Measurements from ENCODE around the gene ACIN1. TPM values are rescaled to one million over a fixed set of nuclear protein-coding genes. Genes with fewer than 3 reads are reported as not detected.

The ACIN1 gene
- total and polyA plus RNA-seq, 2 of the 8 experiments (the other 6 are each of a cell fraction or from before 2014, with no cell fraction given), result 132 to 233 TPM

DNA sequence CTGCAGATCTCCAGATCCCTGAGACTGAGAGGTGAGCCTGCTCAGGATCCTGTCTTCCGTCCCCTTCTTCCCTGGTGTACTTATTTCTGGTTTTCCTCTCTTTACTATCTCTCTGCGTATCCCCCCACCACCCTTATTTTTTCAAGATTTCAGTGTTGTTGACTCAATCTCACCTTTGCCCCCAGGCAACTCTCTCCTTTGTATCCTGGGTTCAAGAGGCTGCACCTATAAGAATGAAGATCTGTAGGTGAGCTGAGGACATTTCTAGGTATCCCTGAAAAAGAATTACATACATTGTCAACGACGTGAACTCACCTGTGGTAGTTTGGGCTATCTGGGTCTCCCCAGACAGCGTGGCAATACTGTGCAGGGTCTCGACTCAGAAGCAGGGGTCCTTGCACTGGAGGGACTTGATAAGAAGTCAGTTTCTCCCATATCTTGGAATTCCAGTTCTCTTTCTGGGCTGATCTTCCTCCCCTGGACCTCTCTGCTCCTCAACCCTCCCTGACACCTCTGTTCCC is 9.2 kb upstream of the ACIN1 start:
- H3K27me3 ChIP-seq (replicated peaks in 1 of 4; ENCODE audit: control insufficient read depth in 3 of 4, extremely low read depth in 1 of 4, insufficient read depth in 3 of 4, low read length in 3 of 4), result no peaks in the 10 kb centered on the region; a peak in 2 of 7 replicates
- no peak overlapping the region for H4K91ac ChIP-seq (replicated peaks; ENCODE audit: insufficient read length, low read length)
- H2BK12ac ChIP-seq (ENCODE audit: low read depth, low read length), result no peak overlapping the region
- H2BK5ac ChIP-seq (ENCODE audit: low read depth, low read length), result no peak overlapping the region
- no peak overlapping the region for H3K14ac ChIP-seq (ENCODE audit: insufficient read length)
- peaks cover 3 to 4% of the 10 kb centered on the region in 2 experiments; a peak in 2 of 4 replicates for H3K9me3 ChIP-seq (ENCODE audit: insufficient read depth in 2 of 2, low read depth in 1 of 2, low read length in 1 of 2)
- no peak overlapping the region; a peak in 1 of 7 replicates for H3K9ac ChIP-seq (replicated peaks in 1 of 4; ENCODE audit: extremely low read depth in 1 of 4, low read depth in 3 of 4, low read length in 3 of 4)
- H2BK15ac ChIP-seq (ENCODE audit: low read length), result no peak overlapping the region; the same call in 1 of the 2 replicates
- no peak overlapping the region for H3K27ac ChIP-seq (ENCODE audit: low read depth, low read length)
- H4K8ac ChIP-seq (ENCODE audit: extremely low read depth, insufficient read depth, low read length), result no peak overlapping the region
- no peak overlapping the region; the same call in 1 of the 2 replicates for H2AFZ ChIP-seq (ENCODE audit: low read length)
- H2AK5ac ChIP-seq (ENCODE audit: low read depth, low read length), result 0 out of 2 replicates have a peak overlapping the region, but pooled peaks have one; percentile 17
- no peak overlapping the region for H3K4ac ChIP-seq (replicated peaks; ENCODE audit: insufficient read length, low read depth, low read length)
- no peaks in the 10 kb centered on the region for H3K79me1 ChIP-seq (ENCODE audit: low read depth, low read length)
- no peaks in the 10 kb centered on the region for H3K79me2 ChIP-seq (ENCODE audit: control insufficient read depth in 1 of 2, insufficient read depth in 2 of 2, low read length in 2 of 2)
- H3K4me3 ChIP-seq (ENCODE audit: extremely low read depth in 1 of 4, insufficient read depth in 2 of 4, low read depth in 3 of 4, low read length in 4 of 4), result no peak overlapping the region
- peaks cover 6 to 15% (median 9%) of the 10 kb centered on the region in 4 experiments; a peak in 4 of 7 replicates for H3K4me1 ChIP-seq (replicated peaks in 1 of 4; ENCODE audit: control insufficient read depth in 3 of 4, insufficient read depth in 4 of 4, low read length in 3 of 4)
- H2BK120ac ChIP-seq (replicated peaks; ENCODE audit: low read depth, low read length), result no peak overlapping the region
- H3K36me3 ChIP-seq (ENCODE audit: control insufficient read depth in 2 of 4, insufficient read depth in 4 of 4, low read length in 3 of 4), result peaks cover 0 to under 1% (median 0%) of the 10 kb centered on the region in 4 experiments; a peak in 1 of 8 replicates
- CTCF ChIA-PET (ENCODE audit: partially characterized antibody), result interaction anchor here (1.4 kb wide), 2 partner anchors 9 to 33 kb away, joined by 4 to 7 read pairs; no protein-coding TSS in a partner anchor
- DNase-seq (ENCODE audit: low read depth in 1 of 2, low spot score in 2 of 2) (no peak), FAIRE-seq (no peak)
- no peak overlapping the region for H3K23ac ChIP-seq (ENCODE audit: insufficient read length)
- POLR2A ChIA-PET (ENCODE audit: partially characterized antibody), result interaction anchor here (0.6 to 3.0 kb wide), 4 partner anchors 9 to 153 kb away, joined by 3 to 14 read pairs (median 9); partner anchors contain the start of genes ACIN1 and C14orf119
- no peaks in the 10 kb centered on the region for H4K20me1 ChIP-seq (replicated peaks in 1 of 2; ENCODE audit: control insufficient read depth in 1 of 2, insufficient read depth in 2 of 2, low read length in 2 of 2)
- H3K4me2 ChIP-seq (ENCODE audit: insufficient read depth in 1 of 2, low read depth in 2 of 2, low read length in 2 of 2), result no peak overlapping the region; a peak in 1 of 4 replicates
- no peak overlapping the region for H3K56ac ChIP-seq (replicated peaks; ENCODE audit: insufficient read length, low read depth, low read length)
- H2BK20ac ChIP-seq (ENCODE audit: low read length), result no peak overlapping the region
- H3K23me2 ChIP-seq (ENCODE audit: low read depth, low read length), result no peaks in the 10 kb centered on the region
- H4K5ac ChIP-seq (ENCODE audit: insufficient read length, low read depth, low read length), result no peak overlapping the region
- H3K18ac ChIP-seq (ENCODE audit: extremely low read depth, low read length), result no peak overlapping the region
- WGBS, 2 experiments (ENCODE audit: extremely low coverage in 1 of 2, insufficient coverage in 1 of 2, insufficient read length in 1 of 2, insufficient replicate concordance in 2 of 2, low coverage in 1 of 2, low lambda C conversion rate in 2 of 2, missing lambda C conversion rate in 1 of 2), result 85% methylated on average over 6 of the region's 6 CpGs; no CpG with 5 or more reads in 1 of the 2 experiments
- TF ChIP-seq CBX5 (IDR thresholded peaks at IDR 0.05; ENCODE audit: low read depth, low read length) (no peak), BACH1 (IDR thresholded peaks at IDR 0.05; ENCODE audit: low read length) (no peak), POLR2AphosphoS5 (IDR thresholded peaks at IDR 0.05; ENCODE audit: low read depth, low read length) (no peak), HDAC2 (IDR thresholded peaks at IDR 0.05; ENCODE audit: borderline replicate concordance in 1 of 2, low read depth in 2 of 2, low read length in 2 of 2) (no peak), SIRT6 (IDR thresholded peaks at IDR 0.05; ENCODE audit: low read length) (no peak), EGR1 (IDR thresholded peaks at IDR 0.05; ENCODE audit: borderline replicate concordance, low read depth, low read length) (no peak), KDM4A (IDR thresholded peaks at IDR 0.05; ENCODE audit: low read depth, low read length, severe bottlenecking) (no peak), EZH2 (IDR thresholded peaks at IDR 0.05; ENCODE audit: low read depth, low read length, severe bottlenecking) (no peak), JUND (IDR thresholded peaks at IDR 0.05; ENCODE audit: low read length) (no peak)
